ENCODE measurements around the gene PCDHGA1. TPM values are rescaled to one million over a fixed set of nuclear protein-coding genes. Genes with fewer than 3 reads are reported as not detected.
"Not testable (repeated sequence)": the region's sequence is repeated elsewhere in the genome, so short reads cannot be mapped to it uniquely, and the experiment has no call there.

Gene PCDHGA1
- total RNA-seq, 1 donor from 2014 or later = 0.54 TPM

GRCh38 chr5:141417494-141418172, 87.3 kb downstream of the PCDHGA1 start, which contains the start of gene PCDHGB7:
TSS of gene PCDHGB7 (plus strand) at chr5:141417677. CDS start at chr5:141417860, 183 bp downstream.
- DNase-seq (ENCODE audit: low read depth, low spot score) = not testable (repeated sequence)

GRCh38 chr5:141419074-141419880, 89.0 kb downstream of the PCDHGA1 start:
- no peak for DNase-seq (ENCODE audit: low read depth, low spot score)
- no peak overlapping the region for H3K27ac Mint-ChIP-seq (ENCODE audit: unreplicated experiment)
- H3K4me1 Mint-ChIP-seq = peaks cover 3% of the 10 kb centered on the region
- peaks cover 7% of the 10 kb centered on the region for H3K27me3 Mint-ChIP-seq (ENCODE audit: low read depth)
- TF ChIP-seq CTCF (conservative IDR thresholded peaks at IDR 0.05) = no peak
- peaks cover 78% of the 10 kb centered on the region for H3K36me3 Mint-ChIP-seq (ENCODE audit: low read depth)
- H3K9me3 Mint-ChIP-seq = peaks cover 37% of the 10 kb centered on the region
- H3K4me3 Mint-ChIP-seq = peak overlapping the region; percentile 47

More at GRCh38 chr5:141417494-141418172, 87.3 kb downstream of the PCDHGA1 start, which contains the start of gene PCDHGB7:
- peak; percentile 64 for TF ChIP-seq CTCF (conservative IDR thresholded peaks at IDR 0.05)
- Mint-ChIP-seq H3K4me3 (peak within 1 kb of the TSS; percentile 44), H3K9me3 (peaks cover 36% of the 10 kb centered on the region), H3K27me3 (ENCODE audit: low read depth) (peaks cover 13% of the 10 kb centered on the region), H3K4me1 (peaks cover 17% of the 10 kb centered on the region), H3K36me3 (ENCODE audit: low read depth) (peaks cover 82% of the 10 kb centered on the region)
- not testable (repeated sequence) for H3K27ac Mint-ChIP-seq (ENCODE audit: unreplicated experiment)

GRCh38 chr5:141420855-141421488, 90.7 kb downstream of the PCDHGA1 start, which contains the start of gene PCDHGA11:
TSS of gene PCDHGA11 (plus strand) at chr5:141421051. CDS start at chr5:141421228, 177 bp downstream.
- Mint-ChIP-seq H3K27ac (ENCODE audit: unreplicated experiment) (no peak within 1 kb of the TSS), H3K4me3 (peak within 1 kb of the TSS; percentile 75)

GRCh38 chr5:141421489-141421855, 91.2 kb downstream of the PCDHGA1 start:
- no peak for DNase-seq (ENCODE audit: low read depth, low spot score)
- Mint-ChIP-seq H3K4me1 (no peaks in the 10 kb centered on the region), H3K27ac (ENCODE audit: unreplicated experiment) (no peak overlapping the region), H3K4me3 (no peak overlapping the region), H3K27me3 (ENCODE audit: low read depth) (peaks cover 5% of the 10 kb centered on the region), H3K9me3 (peaks cover 26% of the 10 kb centered on the region), H3K36me3 (ENCODE audit: low read depth) (peaks cover 81% of the 10 kb centered on the region)
- no peak for TF ChIP-seq CTCF (conservative IDR thresholded peaks at IDR 0.05)

More at GRCh38 chr5:141420855-141421488, 90.7 kb downstream of the PCDHGA1 start, which contains the start of gene PCDHGA11:
- Mint-ChIP-seq H3K9me3 (peaks cover 30% of the 10 kb centered on the region), H3K27me3 (ENCODE audit: low read depth) (peaks cover 5% of the 10 kb centered on the region), H3K4me1 (no peaks in the 10 kb centered on the region), H3K36me3 (ENCODE audit: low read depth) (peaks cover 80% of the 10 kb centered on the region)
- TF ChIP-seq CTCF (conservative IDR thresholded peaks at IDR 0.05) = peak; percentile 61
- no peak for DNase-seq (ENCODE audit: low read depth, low spot score)

GRCh38 chr5:141422742-141423291, 92.5 kb downstream of the PCDHGA1 start:
- H3K36me3 Mint-ChIP-seq (ENCODE audit: low read depth) = peaks cover 84% of the 10 kb centered on the region
- peaks cover 5% of the 10 kb centered on the region for H3K27me3 Mint-ChIP-seq (ENCODE audit: low read depth)
- TF ChIP-seq CTCF (conservative IDR thresholded peaks at IDR 0.05) = no peak
- DNase-seq (ENCODE audit: low read depth, low spot score) = no peak
- H3K4me1 Mint-ChIP-seq = no peaks in the 10 kb centered on the region
- peak overlapping the region; percentile 51 for H3K4me3 Mint-ChIP-seq
- H3K27ac Mint-ChIP-seq (ENCODE audit: unreplicated experiment) = no peak overlapping the region
- H3K9me3 Mint-ChIP-seq = peaks cover 32% of the 10 kb centered on the region
